Skeletal muscle tissue (tissue), 4 donors: ENCODE data around the gene NEDD4L. TPM values are rescaled to one million over a fixed set of nuclear protein-coding genes. Genes with fewer than 3 reads are reported as not detected.

Experiments used
- H3K27ac ChIP-seq: one replicate; pipeline ENCODE4 v1.7.0; 2013; ENCODE audit warnings: mild to moderate bottlenecking, low read depth, low read length, inconsistent platforms
- H3K27me3 ChIP-seq, 3 donors: one replicate each; pipeline ENCODE4 v1.7.0; 2013; ENCODE audit warnings: low read length in 3 of 3; ENCODE audit not compliant: control insufficient read depth in 3 of 3, insufficient read depth in 3 of 3
- H3K36me3 ChIP-seq, 3 donors: one replicate each; pipeline ENCODE4 v1.7.0; 2013; ENCODE audit warnings: low read length in 3 of 3; ENCODE audit not compliant: control insufficient read depth in 3 of 3, insufficient read depth in 3 of 3
- H3K4me1 ChIP-seq, 3 donors: one replicate each; pipeline ENCODE4 v1.7.0; 2013; ENCODE audit warnings: low read length in 3 of 3, mild to moderate bottlenecking in 3 of 3; ENCODE audit not compliant: control insufficient read depth in 3 of 3, insufficient read depth in 3 of 3
- H3K4me3 ChIP-seq, 3 donors: one replicate each; pipeline ENCODE4 v1.7.0; 2013; ENCODE audit warnings: low read length in 3 of 3
- H3K9ac ChIP-seq, 3 donors: one replicate each; pipeline ENCODE4 v1.7.0; 2013; ENCODE audit warnings: low read length in 3 of 3, mild to moderate bottlenecking in 3 of 3, moderate library complexity in 2 of 3, low read depth in 1 of 3
- H3K9me3 ChIP-seq, 3 donors: one replicate each; pipeline ENCODE4 v1.7.0; 2013; ENCODE audit warnings: low read length in 3 of 3; ENCODE audit not compliant: control insufficient read depth in 3 of 3
- total RNA-seq: library from RNA; depleted of rRNA; stranded (reverse); fragments of >200 nt; gene quantifications from one replicate; pipeline ENCODE4 v1.2.3, GENCODE V29; 2014
- donor health status: Osteomylitis.

NEDD4L gene
- total RNA-seq, 1 donor from 2014 or later = 34.4 TPM

DNA sequence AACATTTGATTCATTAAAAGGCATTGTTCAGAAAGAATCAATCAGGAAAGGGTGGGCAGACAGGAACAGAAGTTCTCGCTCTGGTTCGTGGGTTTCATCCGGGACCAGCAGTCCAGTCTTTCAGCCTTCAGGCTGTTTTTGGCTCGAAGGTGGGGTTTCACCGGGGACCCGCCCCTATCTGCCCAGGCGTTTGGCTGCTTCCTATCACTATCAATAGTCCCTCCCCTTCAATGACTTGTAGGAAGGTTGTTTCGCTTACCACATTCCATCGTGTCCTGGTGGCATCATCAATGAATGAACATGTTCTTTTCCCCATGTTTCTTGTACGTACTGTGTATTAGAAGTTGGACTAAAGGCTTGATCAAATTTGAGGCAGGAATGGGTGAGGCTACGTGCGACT is 130.3 kb downstream of the NEDD4L start:
- Histone ChIP-seq H3K4me1 (no peaks in the 10 kb centered on the region), H3K27ac (no peak overlapping the region)

DNA sequence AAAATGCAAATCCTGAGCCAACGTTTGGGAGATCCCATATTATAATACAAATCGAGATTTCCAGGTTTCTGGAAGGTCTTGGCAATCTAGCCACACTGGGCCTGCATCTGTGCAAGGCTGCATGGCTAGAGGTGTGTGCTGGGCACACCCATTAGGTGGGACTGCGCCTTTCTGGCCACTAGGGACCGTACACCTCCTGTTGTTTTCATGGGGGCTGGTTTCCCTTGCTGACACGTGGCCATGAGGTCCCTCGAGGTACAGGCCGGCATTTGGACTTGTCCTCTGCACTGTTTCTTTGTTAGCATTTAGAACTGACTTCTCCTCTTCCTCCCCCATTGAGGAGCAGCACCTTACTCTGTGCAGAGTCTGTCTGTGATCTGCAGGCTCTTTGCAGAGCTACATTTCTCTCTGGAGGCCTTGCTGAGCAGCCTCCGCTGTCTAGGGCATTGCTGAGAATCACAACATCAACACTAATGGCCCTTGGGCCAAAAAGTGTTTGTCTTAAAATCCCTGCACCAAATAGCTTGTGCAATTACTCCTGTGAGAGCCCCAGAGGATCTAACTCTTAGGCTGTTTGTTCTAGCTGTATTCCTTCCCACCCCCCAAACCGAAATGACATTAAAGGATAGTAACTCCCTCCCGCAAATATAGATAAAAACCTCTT is 131.2 kb downstream of the NEDD4L start:
- Histone ChIP-seq H3K27ac (no peak overlapping the region), H3K4me1 (no peaks in the 10 kb centered on the region), H3K9ac (no peak overlapping the region), H3K27me3 (no peaks in the 10 kb centered on the region), H3K4me3 (no peak overlapping the region), H3K36me3 (no peaks in the 10 kb centered on the region), H3K9me3 (no peaks in the 10 kb centered on the region)

More for the DNA sequence above, 130.3 kb downstream of the NEDD4L start:
- Histone ChIP-seq H3K4me3 (no peak overlapping the region), H3K9me3 (no peaks in the 10 kb centered on the region), H3K9ac (no peak overlapping the region), H3K36me3 (no peaks in the 10 kb centered on the region), H3K27me3 (no peaks in the 10 kb centered on the region)

DNA sequence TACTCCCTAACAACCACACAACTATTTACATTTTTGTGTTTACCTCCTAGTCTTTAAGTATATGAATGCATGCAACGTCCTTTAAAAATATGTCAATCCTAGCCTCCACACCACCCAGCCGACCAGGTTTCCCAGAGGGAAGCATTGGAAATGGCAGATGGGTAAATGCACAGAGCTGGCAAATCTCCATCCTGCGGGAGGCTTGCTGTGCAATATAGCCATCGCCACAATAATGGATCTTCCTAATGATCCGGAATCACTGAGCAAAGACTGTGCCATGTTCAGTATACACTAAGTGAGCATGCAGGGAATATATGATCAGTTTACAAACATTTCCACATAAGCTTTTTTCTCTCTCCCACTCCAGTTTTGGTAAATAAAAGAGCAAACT is 131.8 kb downstream of the NEDD4L start:
- Histone ChIP-seq H3K27ac (no peak overlapping the region), H3K36me3 (no peaks in the 10 kb centered on the region), H3K27me3 (no peaks in the 10 kb centered on the region), H3K9me3 (no peaks in the 10 kb centered on the region), H3K9ac (no peak overlapping the region), H3K4me3 (no peak overlapping the region), H3K4me1 (no peaks in the 10 kb centered on the region)

DNA sequence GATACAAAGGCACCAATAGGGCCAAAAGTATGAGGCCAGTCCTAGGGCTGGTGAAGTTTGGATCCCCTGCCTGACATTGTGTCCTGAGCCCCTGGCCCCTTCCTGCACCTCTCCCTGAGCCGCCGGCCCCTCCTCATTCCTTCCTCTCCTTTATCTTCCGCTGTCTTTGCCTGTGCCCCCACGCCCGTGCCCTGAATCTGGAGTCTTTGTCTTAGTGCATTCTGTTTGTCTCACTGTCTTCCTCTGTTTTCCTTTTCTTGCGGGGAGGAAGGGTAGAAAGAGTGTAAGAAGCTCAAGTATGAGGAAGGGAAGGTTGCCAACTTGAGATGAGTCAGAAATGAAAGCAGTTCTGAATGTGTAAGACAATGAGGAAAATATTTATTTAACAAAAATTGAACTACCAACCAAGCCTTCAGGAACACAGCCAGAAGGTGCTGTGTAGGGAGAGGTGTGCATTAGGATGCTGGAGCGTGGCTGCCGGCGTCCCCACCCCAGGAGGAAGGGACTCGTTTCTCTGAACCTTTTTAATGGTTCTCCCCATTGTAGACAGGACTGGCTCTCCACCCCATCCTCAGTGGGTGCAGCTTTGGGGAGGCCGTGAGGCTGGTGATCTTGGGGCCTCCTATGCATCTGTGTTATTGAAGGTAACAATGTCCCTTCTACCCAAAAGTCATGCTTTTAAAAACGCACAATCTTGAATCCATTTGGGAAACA is 133.1 kb downstream of the NEDD4L start:
- H3K9ac ChIP-seq = no peak overlapping the region
- no peak overlapping the region for H3K4me3 ChIP-seq
- no peaks in the 10 kb centered on the region for H3K9me3 ChIP-seq

DNA sequence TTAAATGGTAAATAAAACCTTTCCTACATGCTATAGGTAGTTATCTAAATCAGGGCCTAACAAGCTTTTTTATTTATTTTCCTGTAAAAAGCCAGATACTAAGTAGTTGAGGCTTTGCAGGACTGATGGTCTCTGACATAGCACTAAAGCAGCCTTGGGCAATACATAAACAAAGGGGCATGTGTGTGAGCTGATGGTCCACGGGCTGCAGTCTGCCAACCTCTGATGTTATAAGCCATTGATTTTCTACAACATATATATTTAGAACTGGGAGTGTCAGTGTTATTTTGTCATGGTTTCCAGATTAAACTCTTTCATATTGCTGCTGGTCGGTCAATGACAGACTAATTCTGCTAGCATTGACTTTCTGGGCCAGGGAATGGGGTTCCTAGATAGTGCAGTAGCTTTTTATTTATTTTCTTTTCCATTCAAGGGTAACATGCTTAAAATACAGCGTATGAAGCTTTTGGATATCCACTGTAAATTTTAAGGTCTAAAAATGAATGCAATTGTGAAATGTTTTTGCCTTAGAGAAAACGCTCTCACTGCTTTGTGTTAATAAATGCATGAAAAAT is 134.0 kb downstream of the NEDD4L start:
- Histone ChIP-seq H3K4me3 (no peak overlapping the region), H3K36me3 (no peaks in the 10 kb centered on the region), H3K27ac (no peak overlapping the region), H3K4me1 (peaks cover 2 to 3% (median 3%) of the 10 kb centered on the region in 3 donors), H3K9ac (no peak overlapping the region), H3K27me3 (no peaks in the 10 kb centered on the region), H3K9me3 (no peaks in the 10 kb centered on the region)

More for the DNA sequence above, 133.1 kb downstream of the NEDD4L start:
- Histone ChIP-seq H3K36me3 (no peaks in the 10 kb centered on the region), H3K27me3 (no peaks in the 10 kb centered on the region), H3K27ac (no peak overlapping the region), H3K4me1 (no peaks in the 10 kb centered on the region)

DNA sequence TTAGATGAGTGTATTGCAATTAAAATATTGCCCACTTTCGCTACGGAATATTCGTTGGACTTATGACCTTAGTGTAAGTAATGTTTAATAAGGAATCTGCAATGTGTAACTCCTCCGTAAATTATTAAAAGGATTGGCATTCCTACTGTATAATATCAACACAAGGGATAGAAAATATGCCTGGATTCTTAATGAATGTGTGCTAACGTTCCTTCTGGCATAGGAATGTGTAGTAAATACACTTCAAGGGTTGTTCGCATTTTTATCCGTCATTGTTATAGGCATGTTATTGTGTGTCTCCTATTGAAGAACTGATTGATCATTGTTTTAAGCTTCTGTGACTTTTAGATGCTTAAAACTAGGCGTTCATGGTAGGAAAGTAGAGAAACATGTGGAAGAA is 134.5 kb downstream of the NEDD4L start:
- Histone ChIP-seq H3K4me1 (peaks cover 3 to 8% (median 6%) of the 10 kb centered on the region in 3 donors), H3K4me3 (no peak overlapping the region), H3K9me3 (no peaks in the 10 kb centered on the region), H3K36me3 (no peaks in the 10 kb centered on the region), H3K27me3 (no peaks in the 10 kb centered on the region), H3K9ac (no peak overlapping the region), H3K27ac (no peak overlapping the region)

DNA sequence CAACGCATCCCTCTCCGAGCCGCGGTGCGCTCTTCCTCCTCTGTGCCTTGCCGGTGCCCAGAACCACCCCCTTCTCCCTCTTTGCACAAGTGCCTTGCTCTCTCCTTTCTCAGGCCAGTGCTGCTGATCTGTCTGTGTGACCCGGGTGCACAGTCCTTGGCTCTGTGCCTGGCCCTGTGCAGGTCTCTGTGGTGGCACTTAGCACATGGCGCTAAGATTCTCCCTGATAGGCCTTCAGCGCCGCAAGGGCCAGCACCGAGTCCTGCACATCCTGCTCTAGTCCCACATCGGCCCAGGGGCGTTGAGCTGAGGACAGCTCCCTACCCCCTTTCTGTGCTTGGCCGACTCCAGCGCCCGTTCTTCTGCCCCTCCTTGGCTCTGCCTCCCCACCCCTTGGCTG is 136.1 kb downstream of the NEDD4L start:
- no peak overlapping the region for H3K4me3 ChIP-seq
- H3K4me1 ChIP-seq = peaks cover 3 to 8% (median 6%) of the 10 kb centered on the region in 3 donors
- no peaks in the 10 kb centered on the region for H3K27me3 ChIP-seq
- no peaks in the 10 kb centered on the region for H3K9me3 ChIP-seq
- H3K9ac ChIP-seq = no peak overlapping the region
- H3K27ac ChIP-seq = no peak overlapping the region
- H3K36me3 ChIP-seq = no peaks in the 10 kb centered on the region

DNA sequence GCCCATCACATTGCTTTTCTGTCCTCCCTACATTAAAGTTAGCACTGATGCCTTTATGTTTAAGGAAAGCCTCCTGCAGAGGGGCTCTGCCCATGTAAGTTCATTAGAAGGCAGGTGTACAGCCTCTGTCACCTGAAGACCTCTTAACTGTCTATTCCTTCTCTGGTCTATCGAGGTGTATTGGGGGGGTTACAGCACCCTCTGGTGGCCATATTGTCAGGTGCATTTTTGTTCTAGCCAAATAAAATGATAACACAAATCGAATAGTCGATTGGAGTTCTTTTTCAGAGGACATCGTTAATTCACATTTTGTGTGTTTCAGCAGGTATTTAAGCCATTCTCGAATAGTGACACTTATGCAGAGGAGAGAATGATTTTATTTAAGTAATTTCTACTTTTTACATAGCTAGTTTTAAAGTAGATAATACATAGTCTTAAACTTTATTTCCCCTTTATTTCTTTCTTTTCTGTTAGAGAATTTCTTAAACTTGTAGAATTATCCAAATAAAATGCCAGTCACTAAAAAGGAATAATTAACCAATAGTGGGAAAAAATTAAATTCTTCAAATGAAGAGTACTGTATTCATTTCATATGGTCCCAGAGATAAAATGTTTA is 136.8 kb downstream of the NEDD4L start:
- Histone ChIP-seq H3K36me3 (no peaks in the 10 kb centered on the region), H3K9ac (no peak overlapping the region), H3K27me3 (no peaks in the 10 kb centered on the region), H3K9me3 (no peaks in the 10 kb centered on the region), H3K27ac (no peak overlapping the region), H3K4me1 (peaks cover 3 to 8% (median 6%) of the 10 kb centered on the region in 3 donors), H3K4me3 (no peak overlapping the region)

DNA sequence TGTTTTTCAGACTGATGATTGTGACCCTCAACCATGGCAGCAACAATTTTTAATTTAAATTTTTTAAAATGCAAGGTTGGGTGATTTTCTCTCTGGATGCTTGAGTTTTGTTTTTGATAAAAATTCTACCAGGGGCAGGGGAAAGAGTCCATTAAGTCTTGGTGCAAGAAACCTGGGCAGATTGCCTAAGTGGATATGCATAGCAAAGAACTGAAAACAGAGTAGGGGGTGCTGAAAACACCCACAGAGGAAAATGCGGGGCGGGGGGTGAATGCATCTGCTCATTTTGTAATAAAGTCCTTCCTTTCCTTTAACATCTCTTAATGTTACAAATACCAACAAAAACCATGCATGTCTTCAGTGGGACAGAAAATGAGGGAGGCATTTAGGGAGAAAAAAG is 138.0 kb downstream of the NEDD4L start:
- H3K9me3 ChIP-seq = no peaks in the 10 kb centered on the region

DNA sequence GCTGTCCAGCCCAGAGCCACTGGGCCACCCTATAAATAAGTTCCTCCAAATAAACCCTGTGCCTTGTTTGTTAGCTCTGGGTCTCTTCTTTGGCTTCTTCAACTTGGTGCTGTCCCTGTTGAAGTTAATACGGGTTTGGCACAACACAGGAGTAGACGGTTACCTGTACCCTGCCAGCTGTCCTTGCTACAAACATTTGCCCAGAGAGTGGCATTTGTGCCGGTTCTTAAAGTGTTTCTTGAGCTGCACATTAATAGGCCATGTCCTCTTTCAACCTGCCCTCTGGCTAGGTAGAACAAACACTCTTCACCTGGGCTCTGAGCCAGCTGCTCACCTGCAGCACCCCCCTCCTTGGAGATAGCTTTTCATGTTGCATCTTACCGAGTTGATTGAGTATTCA is 139.2 kb downstream of the NEDD4L start:
- H3K27me3 ChIP-seq = no peaks in the 10 kb centered on the region
- H3K36me3 ChIP-seq = no peaks in the 10 kb centered on the region
- H3K27ac ChIP-seq = no peak overlapping the region

More for the DNA sequence above, 138.0 kb downstream of the NEDD4L start:
- Histone ChIP-seq H3K27me3 (no peaks in the 10 kb centered on the region), H3K36me3 (no peaks in the 10 kb centered on the region), H3K4me3 (no peak overlapping the region), H3K4me1 (peaks cover 3 to 12% (median 6%) of the 10 kb centered on the region in 3 donors), H3K9ac (no peak overlapping the region), H3K27ac (no peak overlapping the region)

More for the DNA sequence above, 139.2 kb downstream of the NEDD4L start:
- H3K9ac ChIP-seq = no peak overlapping the region
- H3K4me1 ChIP-seq = peaks cover 6 to 14% (median 7%) of the 10 kb centered on the region in 3 donors
- no peaks in the 10 kb centered on the region for H3K9me3 ChIP-seq
- H3K4me3 ChIP-seq = no peak overlapping the region
